Activated CD4-positive, alpha-beta T cell treated with anti-CD3 and anti-CD28 coated beads, Interleukin-2, amount 10 ng/mL, durations not matched to agents 24 days and 14 days (primary cell): ENCODE results near the gene PIK3C2A. TPM values are rescaled to one million over a fixed set of nuclear protein-coding genes. Genes with fewer than 3 reads are reported as not detected.

ENCODE experiments used
- DNase-seq: peaks from one replicate; pipeline ENCODE4 v3.0.0; 2022
- H3K27ac Mint-ChIP-seq: one replicate; pipeline ENCODE4 v1.8.0; 2022; ENCODE audit warnings: mild to moderate bottlenecking, mixed read lengths
- H3K27me3 Mint-ChIP-seq: one replicate; pipeline ENCODE4 v1.8.0; 2022; ENCODE audit warnings: mixed read lengths
- H3K36me3 Mint-ChIP-seq: one replicate; pipeline ENCODE4 v1.8.0; 2022; ENCODE audit warnings: low read depth, mild to moderate bottlenecking, mixed read lengths
- H3K4me1 Mint-ChIP-seq: one replicate; pipeline ENCODE4 v1.8.0; 2021; ENCODE audit warnings: mixed read lengths
- H3K4me3 Mint-ChIP-seq: one replicate; pipeline ENCODE4 v1.8.0; 2022; ENCODE audit warnings: mild to moderate bottlenecking, moderate library complexity, mixed read lengths
- H3K9me3 Mint-ChIP-seq: one replicate; pipeline ENCODE4 v1.8.0; 2021; ENCODE audit warnings: mixed read lengths
- intact Hi-C: fragments of 100-400 bp; cut with micrococcal nuclease; formaldehyde crosslinking; loops from one replicate; pipeline ENCODE4 v1.15.1; 2023
- total RNA-seq: library from RNA; stranded (reverse); gene quantifications from 2 replicates; pipeline ENCODE4 v1.2.3, GENCODE V29; 2022

The PIK3C2A gene
- total RNA-seq, 1 donor from 2014 or later: 35.3 TPM

DNA sequence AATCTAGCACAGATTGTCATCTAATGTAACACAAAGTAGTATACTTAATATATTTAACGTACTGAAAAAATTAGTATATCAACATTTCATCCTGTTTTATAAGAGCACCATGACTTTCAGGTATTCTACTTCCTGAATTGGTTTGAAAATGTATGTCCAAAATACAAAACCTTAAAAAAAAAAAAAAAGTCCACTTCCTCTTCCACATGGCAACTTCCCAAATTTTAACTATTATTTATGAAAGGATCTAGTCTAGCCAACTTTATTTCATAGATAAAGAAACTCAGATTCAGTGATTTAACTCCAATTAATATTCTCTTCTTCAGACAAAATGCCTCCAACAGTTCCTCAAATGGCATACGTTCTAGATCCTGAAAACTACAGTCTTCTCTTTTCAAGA, 44.0 kb downstream of the PIK3C2A start:
- no peaks in the 10 kb centered on the region for H3K27me3 Mint-ChIP-seq
- H3K9me3 Mint-ChIP-seq: no peaks in the 10 kb centered on the region
- no peak overlapping the region for H3K27ac Mint-ChIP-seq
- DNase-seq: no peak
- peaks cover 20% of the 10 kb centered on the region for H3K36me3 Mint-ChIP-seq
- peaks cover 29% of the 10 kb centered on the region for H3K4me1 Mint-ChIP-seq
- H3K4me3 Mint-ChIP-seq: no peak overlapping the region
- intact Hi-C loops: loop anchor here (5.0 kb wide), 1 partner anchor 44 kb away; the partner anchor contains the start of gene PIK3C2A

- no peaks in the 10 kb centered on the region for H3K27me3 Mint-ChIP-seq
- H3K27ac Mint-ChIP-seq: no peak overlapping the region
- H3K36me3 Mint-ChIP-seq: peaks cover 17% of the 10 kb centered on the region
- DNase-seq: no peak
- no peak overlapping the region for H3K4me3 Mint-ChIP-seq
- intact Hi-C loops: loop anchor here (5.0 kb wide), 1 partner anchor 44 kb away; the partner anchor contains the start of gene PIK3C2A
- peaks cover 29% of the 10 kb centered on the region for H3K4me1 Mint-ChIP-seq
- H3K9me3 Mint-ChIP-seq: no peaks in the 10 kb centered on the region
These were observed 44.5 kb downstream of the PIK3C2A start for GRCh38 chr11:17163291-17163690.

GRCh38 chr11:17162376-17162775, 45.4 kb downstream of the PIK3C2A start:
- no peak overlapping the region for H3K4me3 Mint-ChIP-seq
- peaks cover 12% of the 10 kb centered on the region for H3K36me3 Mint-ChIP-seq
- no peak overlapping the region for H3K27ac Mint-ChIP-seq
- peaks cover 29% of the 10 kb centered on the region for H3K4me1 Mint-ChIP-seq
- DNase-seq: no peak
- no peaks in the 10 kb centered on the region for H3K27me3 Mint-ChIP-seq
- intact Hi-C loops: loop anchor here (5.0 kb wide), 1 partner anchor 45 kb away; the partner anchor contains the start of gene PIK3C2A
- no peaks in the 10 kb centered on the region for H3K9me3 Mint-ChIP-seq

- intact Hi-C loops: loop anchor here (5.0 kb wide), 1 partner anchor 46 kb away; the partner anchor contains the start of gene PIK3C2A
- Mint-ChIP-seq H3K27me3 (no peaks in the 10 kb centered on the region), H3K27ac (no peak overlapping the region), H3K36me3 (peaks cover 12% of the 10 kb centered on the region), H3K4me3 (no peak overlapping the region), H3K4me1 (peaks cover 29% of the 10 kb centered on the region), H3K9me3 (no peaks in the 10 kb centered on the region)
- DNase-seq: no peak
These were observed 46.3 kb downstream of the PIK3C2A start for GRCh38 chr11:17161515-17161914.

GRCh38 chr11:17159441-17159840, 48.3 kb downstream of the PIK3C2A start:
- H3K27ac Mint-ChIP-seq: no peak overlapping the region
- intact Hi-C loops: no loop called here

More at GRCh38 chr11:17159441-17159840, 48.3 kb downstream of the PIK3C2A start:
- no peak overlapping the region for H3K4me3 Mint-ChIP-seq
- H3K27me3 Mint-ChIP-seq: no peaks in the 10 kb centered on the region
- peaks cover 17% of the 10 kb centered on the region for H3K36me3 Mint-ChIP-seq
- H3K9me3 Mint-ChIP-seq: no peaks in the 10 kb centered on the region
- H3K4me1 Mint-ChIP-seq: peaks cover 24% of the 10 kb centered on the region
- DNase-seq: no peak

Other genes with a start within 250 kb of the PIK3C2A start
- gene PLEKHA7, start 193.6 kb downstream of the PIK3C2A start, total RNA-seq: 16.7 and 20.7 TPM in 2 replicates
- 1,328 and 1,337 TPM in 2 replicates for gene RPS13, start 130.3 kb downstream of the PIK3C2A start, total RNA-seq
- gene NUCB2, start 68.8 kb upstream of the PIK3C2A start, total RNA-seq: 48.6 and 52.7 TPM in 2 replicates
- 4.4 and 4.5 TPM in 2 replicates for gene NCR3LG1, start 143.8 kb upstream of the PIK3C2A start, total RNA-seq
- gene KCNJ11, start 180.7 kb upstream of the PIK3C2A start, total RNA-seq: 0.85 and 1.1 TPM in 2 replicates